PC-9 (cell line): Measurements from ENCODE around the gene ATP2B2. TPM values are rescaled to one million over a fixed set of nuclear protein-coding genes. Genes with fewer than 3 reads are reported as not detected.

Source experiments
- BruUV-seq: library from RNA; stranded (reverse); fragments of 400-500 nt; replicated peaks from 2 replicates; lab custom pipeline; 2021; lab: Mats Ljungman, UMichigan
- CTCF ChIA-PET: fragments of 300-600 bp; sonication (Branson Sonifier 250); formaldehyde crosslinking; loops from one replicate; lab custom pipeline; 2022; ENCODE audit warnings: antibody characterized with exemption; lab: Charles Lee
- POLR2A ChIA-PET: fragments of 300-600 bp; sonication (Branson Sonifier 250); formaldehyde crosslinking; loops from one replicate; lab custom pipeline; 2022; ENCODE audit warnings: antibody characterized with exemption; ENCODE audit not compliant: unreplicated experiment; lab: Charles Lee
- DNase-seq, 2 experiments: peaks; one replicate each; pipeline versions ENCODE4 v3.0.0 to v3.0.0-alpha.2; 2015 to 2022; ENCODE audit warnings: mixed read lengths in 1 of 2
- H2AFZ ChIP-seq: fragments of 200-600 bp; sonication (generic); 2 replicates; pipeline ENCODE4 v1.8.1; 2017; ENCODE audit warnings: antibody characterized with exemption
- H3F3A ChIP-seq: fragments of 200-600 bp; sonication (generic); 2 replicates; pipeline ENCODE4 v1.8.1; 2017; ENCODE audit warnings: antibody characterized with exemption, mild to moderate bottlenecking, low read depth; ENCODE audit not compliant: insufficient read depth
- H3K27ac ChIP-seq: fragments of 200-600 bp; sonication (generic); 2 replicates; pipeline ENCODE4 v1.6.1; 2016; ENCODE audit warnings: mixed run types
- H3K27me3 ChIP-seq: fragments of 200-600 bp; sonication (generic); 2 replicates; pipeline ENCODE4 v1.6.1; 2016; ENCODE audit warnings: low read depth, mixed run types; ENCODE audit not compliant: insufficient read depth
- H3K36me3 ChIP-seq: fragments of 200-600 bp; sonication (generic); 2 replicates; pipeline ENCODE4 v1.6.1; 2016; ENCODE audit warnings: low read depth, mixed run types
- H3K4me1 ChIP-seq: fragments of 200-600 bp; sonication (generic); replicated peaks from 2 replicates; pipeline ENCODE4 v1.6.1; 2016; ENCODE audit warnings: mixed run types; ENCODE audit not compliant: insufficient read depth
- H3K4me2 ChIP-seq: fragments of 200-600 bp; sonication (generic); 2 replicates; pipeline ENCODE4 v1.6.1; 2017; ENCODE audit warnings: mixed run types
- H3K4me3 ChIP-seq: fragments of 200-600 bp; sonication (generic); 2 replicates; pipeline ENCODE4 v1.6.1; 2016; ENCODE audit warnings: mixed run types
- H3K79me2 ChIP-seq: fragments of 200-600 bp; sonication (generic); 2 replicates; pipeline ENCODE4 v1.6.1; 2017; ENCODE audit warnings: low read depth, mixed run types
- H3K9me2 ChIP-seq: fragments of 200-600 bp; sonication (generic); 2 replicates; pipeline ENCODE4 v1.8.1; 2017; ENCODE audit warnings: mild to moderate bottlenecking; ENCODE audit not compliant: insufficient read depth
- H3K9me3 ChIP-seq: fragments of 200-600 bp; sonication (generic); 2 replicates; pipeline ENCODE4 v1.8.1; 2016; ENCODE audit warnings: low read depth; ENCODE audit not compliant: insufficient read depth
- H4K20me1 ChIP-seq: fragments of 200-600 bp; sonication (generic); 2 replicates; pipeline ENCODE4 v1.8.1; 2017; ENCODE audit not compliant: insufficient read depth
- EZH2 ChIP-seq: fragments of 200-600 bp; sonication (generic); IDR thresholded peaks from 2 replicates; pipeline ENCODE4 v1.8.0; 2017; ENCODE audit warnings: antibody characterized with exemption, low read depth
- intact Hi-C: fragments of 100-400 bp; cut with micrococcal nuclease; formaldehyde crosslinking; loops from one replicate; pipeline ENCODE4 v1.10.0; 2022; ENCODE audit not compliant: unreplicated experiment
- total RNA-seq: library from RNA; stranded (reverse); gene quantifications from 2 replicates; pipeline ENCODE4 v1.2.3, GENCODE V29; 2021
- TF ChIP-seq, protein P1 (sequence below): fragments of 200-600 bp; sonication (generic); conservative IDR thresholded peaks from 2 replicates; pipeline ENCODE4 v1.6.1; 2017; ENCODE audit warnings: mixed run types, antibody characterized with exemption, mild to moderate bottlenecking, moderate library complexity

Gene ATP2B2
- total RNA-seq, 1 experiment from 2014 or later: not detected

DNA sequence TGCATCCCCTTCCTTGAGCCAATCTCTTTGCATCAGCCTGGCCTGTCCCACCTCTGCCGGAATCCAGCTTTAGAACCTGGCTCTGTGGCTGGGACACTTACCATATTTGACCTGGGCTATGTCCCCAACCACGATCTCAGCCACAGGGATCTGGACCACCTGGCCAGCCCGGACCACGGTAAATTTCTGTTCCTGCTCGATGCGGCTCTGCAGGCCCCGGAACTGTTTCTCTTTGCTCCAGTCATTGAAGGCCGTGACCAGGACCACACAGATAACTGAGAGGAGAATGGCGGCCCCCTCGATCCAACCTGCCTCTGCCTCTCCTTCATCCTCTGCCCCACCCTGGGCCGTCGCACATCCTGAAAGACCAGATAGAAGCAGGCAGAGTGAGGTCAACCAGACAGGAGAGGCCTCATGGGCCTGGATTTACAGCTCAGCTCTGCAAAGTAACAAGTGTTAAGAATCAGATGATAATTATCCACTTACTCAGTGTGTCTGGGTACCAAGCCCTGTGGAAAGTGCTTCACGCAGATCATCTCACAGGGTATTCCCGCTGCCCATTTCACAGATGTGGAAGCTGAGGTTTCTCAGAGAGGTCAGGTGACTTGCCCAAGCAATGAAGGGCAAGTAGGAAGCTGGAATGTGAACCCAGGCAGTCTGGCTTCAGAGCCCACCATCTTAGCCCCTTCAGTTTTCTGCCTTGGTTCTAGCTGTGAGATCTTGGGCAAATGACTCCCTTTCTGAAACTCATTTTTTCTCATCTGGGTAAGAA, 103.2 kb downstream of the ATP2B2 start:
- H3K36me3 ChIP-seq: no peaks in the 10 kb centered on the region
- ChIA-PET POLR2A (no interaction called here), CTCF (no interaction called here)
- no peak overlapping the region for H3K27ac ChIP-seq
- H4K20me1 ChIP-seq: 0 out of 2 replicates have a peak, but pooled peaks cover 2% of the 10 kb centered on the region
- H3K4me1 ChIP-seq: no peaks in the 10 kb centered on the region
- BruUV-seq: no TSS peak
- TF ChIP-seq, protein P1, sequence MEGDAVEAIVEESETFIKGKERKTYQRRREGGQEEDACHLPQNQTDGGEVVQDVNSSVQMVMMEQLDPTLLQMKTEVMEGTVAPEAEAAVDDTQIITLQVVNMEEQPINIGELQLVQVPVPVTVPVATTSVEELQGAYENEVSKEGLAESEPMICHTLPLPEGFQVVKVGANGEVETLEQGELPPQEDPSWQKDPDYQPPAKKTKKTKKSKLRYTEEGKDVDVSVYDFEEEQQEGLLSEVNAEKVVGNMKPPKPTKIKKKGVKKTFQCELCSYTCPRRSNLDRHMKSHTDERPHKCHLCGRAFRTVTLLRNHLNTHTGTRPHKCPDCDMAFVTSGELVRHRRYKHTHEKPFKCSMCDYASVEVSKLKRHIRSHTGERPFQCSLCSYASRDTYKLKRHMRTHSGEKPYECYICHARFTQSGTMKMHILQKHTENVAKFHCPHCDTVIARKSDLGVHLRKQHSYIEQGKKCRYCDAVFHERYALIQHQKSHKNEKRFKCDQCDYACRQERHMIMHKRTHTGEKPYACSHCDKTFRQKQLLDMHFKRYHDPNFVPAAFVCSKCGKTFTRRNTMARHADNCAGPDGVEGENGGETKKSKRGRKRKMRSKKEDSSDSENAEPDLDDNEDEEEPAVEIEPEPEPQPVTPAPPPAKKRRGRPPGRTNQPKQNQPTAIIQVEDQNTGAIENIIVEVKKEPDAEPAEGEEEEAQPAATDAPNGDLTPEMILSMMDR: no peak
- TF ChIP-seq EZH2: no peak
- no peak overlapping the region for H3K4me2 ChIP-seq
- no peaks in the 10 kb centered on the region for H3K9me2 ChIP-seq
- no peaks in the 10 kb centered on the region for H3K79me2 ChIP-seq
- H3F3A ChIP-seq: no peaks in the 10 kb centered on the region
- H3K4me3 ChIP-seq: no peak overlapping the region
- H3K27me3 ChIP-seq: peaks cover 79% of the 10 kb centered on the region
- no peak for DNase-seq
- no peak overlapping the region for H2AFZ ChIP-seq
- H3K9me3 ChIP-seq: no peaks in the 10 kb centered on the region
- intact Hi-C loops: no loop called here

DNA sequence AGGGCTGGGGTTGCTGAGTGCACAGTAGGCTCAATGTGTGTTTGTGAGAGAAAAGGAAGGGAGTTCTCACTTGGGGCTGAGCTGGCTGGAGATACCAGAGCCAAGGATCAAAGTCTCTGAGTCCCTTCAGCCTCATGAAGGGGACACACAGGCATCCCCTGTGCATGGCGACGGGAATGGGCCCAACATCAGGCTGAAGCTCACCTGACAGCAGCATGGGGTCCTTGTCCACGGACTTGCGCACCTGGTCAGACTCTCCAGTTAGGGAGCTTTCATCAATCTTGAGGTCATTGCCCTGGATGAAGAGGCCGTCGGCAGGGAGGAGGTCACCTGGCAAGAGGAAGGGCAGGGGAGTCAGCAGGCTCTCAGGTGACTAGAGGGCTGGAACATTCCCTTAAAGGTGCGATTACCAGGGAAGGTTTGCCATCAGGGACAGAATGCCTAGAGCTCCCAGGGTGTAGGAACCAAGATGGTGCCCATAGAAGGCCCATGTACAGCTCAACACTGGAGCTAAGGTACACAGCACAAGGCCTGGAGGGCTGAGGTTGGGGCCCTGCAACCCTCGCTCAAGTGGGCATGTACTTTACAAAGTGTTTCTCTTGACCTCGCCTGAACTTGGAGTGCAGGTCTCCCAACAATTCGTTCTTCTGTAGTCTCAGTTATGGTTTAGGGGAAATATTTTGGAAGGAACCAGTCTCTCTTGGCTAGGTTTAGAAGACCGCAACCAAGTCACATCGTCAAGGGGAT, 104.5 kb downstream of the ATP2B2 start:
- TF ChIP-seq, protein P1: no peak
- TF ChIP-seq EZH2: no peak
- no TSS peak for BruUV-seq

DNA sequence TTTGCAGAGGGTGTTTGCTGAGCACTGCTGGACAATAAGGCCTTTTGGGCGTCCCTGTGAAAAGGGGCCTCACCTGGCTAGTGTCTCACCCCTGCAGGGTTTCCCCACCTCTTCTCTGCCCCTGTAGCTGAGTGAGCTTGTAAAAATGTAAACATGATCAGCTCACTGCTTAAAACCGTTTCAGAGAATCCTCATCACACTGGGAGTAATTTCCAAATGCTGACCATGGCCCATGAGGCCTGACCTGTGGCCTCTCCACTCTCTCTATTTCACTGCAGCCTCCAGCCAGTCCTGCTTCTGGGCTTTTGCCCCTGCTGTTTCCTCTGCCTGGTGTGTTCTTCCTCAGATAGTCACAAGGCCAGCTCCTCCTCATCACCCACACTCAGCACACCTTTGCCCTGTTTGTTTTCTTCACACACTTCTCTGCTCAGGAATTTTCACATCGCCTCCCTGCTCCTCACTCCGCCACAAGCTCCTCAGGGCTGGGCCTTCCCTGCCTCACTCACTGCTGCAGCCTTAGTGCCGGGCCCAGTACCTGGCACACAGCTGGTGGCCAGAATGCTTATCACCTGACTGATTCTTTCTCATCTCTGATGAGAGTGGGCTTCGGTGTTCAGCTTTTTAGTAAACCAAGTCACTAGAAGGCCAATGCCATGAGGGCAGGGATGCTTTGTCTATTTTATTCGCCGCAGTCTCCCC, 105.2 kb downstream of the ATP2B2 start:
- no peak overlapping the region for H3K27ac ChIP-seq
- H3K4me2 ChIP-seq: no peak overlapping the region
- H3F3A ChIP-seq: no peaks in the 10 kb centered on the region
- no peak for DNase-seq
- H3K79me2 ChIP-seq: no peaks in the 10 kb centered on the region
- ChIA-PET POLR2A (no interaction called here), CTCF (no interaction called here)
- peaks cover 86% of the 10 kb centered on the region for H3K27me3 ChIP-seq
- no peaks in the 10 kb centered on the region for H3K9me2 ChIP-seq
- H2AFZ ChIP-seq: no peak overlapping the region
- no peaks in the 10 kb centered on the region for H4K20me1 ChIP-seq
- no peaks in the 10 kb centered on the region for H3K9me3 ChIP-seq
- no peaks in the 10 kb centered on the region for H3K4me1 ChIP-seq
- TF ChIP-seq, protein P1: no peak
- no peak for TF ChIP-seq EZH2
- H3K4me3 ChIP-seq: no peak overlapping the region
- BruUV-seq: no TSS peak
- no peaks in the 10 kb centered on the region for H3K36me3 ChIP-seq
- intact Hi-C loops: no loop called here

More for the DNA sequence above, 104.5 kb downstream of the ATP2B2 start:
- Histone ChIP-seq H3K4me1 (no peaks in the 10 kb centered on the region), H2AFZ (no peak overlapping the region), H3K9me2 (no peaks in the 10 kb centered on the region), H3K9me3 (no peaks in the 10 kb centered on the region), H3K27ac (no peak overlapping the region), H3F3A (no peaks in the 10 kb centered on the region), H3K4me2 (no peak overlapping the region), H4K20me1 (no peaks in the 10 kb centered on the region), H3K4me3 (no peak overlapping the region), H3K36me3 (no peaks in the 10 kb centered on the region), H3K27me3 (peaks cover 79% of the 10 kb centered on the region), H3K79me2 (no peaks in the 10 kb centered on the region)
- DNase-seq: no peak
- ChIA-PET POLR2A (no interaction called here), CTCF (no interaction called here)
- intact Hi-C loops: no loop called here
